Aorta (tissue), 5 donors: ENCODE results near the gene RIT2. TPM values are rescaled to one million over a fixed set of nuclear protein-coding genes. Genes with fewer than 3 reads are reported as not detected.
"Not testable (repeated sequence)": the region's sequence is repeated elsewhere in the genome, so short reads cannot be mapped to it uniquely, and the experiment has no call there.

Experiments used
- ATAC-seq: fragments of 200-7000 bp; cut with Tn5 transposase; one replicate; pipeline ENCODE4 v1.9.1; 2022; ENCODE audit warnings: moderate library complexity; ENCODE audit not compliant: low FRiP score
- DNase-seq, 2 donors: peaks; one replicate each; pipeline ENCODE4 v3.0.0-alpha.2; 2020
- H3K27ac ChIP-seq, 2 donors: one replicate each; pipeline ENCODE4 v1.5.1; 2013; ENCODE audit warnings: low read length in 2 of 2, mild to moderate bottlenecking in 2 of 2, moderate library complexity in 2 of 2, control low read depth in 1 of 2, inconsistent platforms in 1 of 2, low read depth in 1 of 2
- H3K27me3 ChIP-seq, 2 donors: one replicate each; pipeline ENCODE4 v1.6.1; 2013; ENCODE audit warnings: control low read depth in 1 of 2, low read length in 1 of 2, mild to moderate bottlenecking in 1 of 2, moderate library complexity in 1 of 2; ENCODE audit not compliant: insufficient read depth in 2 of 2, control insufficient read depth in 1 of 2
- H3K36me3 ChIP-seq, 2 donors: one replicate each; pipeline ENCODE4 v1.6.1; 2013; ENCODE audit warnings: control low read depth in 1 of 2, low read length in 1 of 2, mild to moderate bottlenecking in 1 of 2; ENCODE audit not compliant: insufficient read depth in 2 of 2, control insufficient read depth in 1 of 2
- H3K4me1 ChIP-seq, 2 donors: one replicate each; pipeline ENCODE4 v1.6.1; 2013; ENCODE audit warnings: low read length in 2 of 2, control low read depth in 1 of 2, mild to moderate bottlenecking in 1 of 2, moderate library complexity in 1 of 2; ENCODE audit not compliant: insufficient read depth in 2 of 2, control insufficient read depth in 1 of 2
- H3K4me3 ChIP-seq, 2 donors: one replicate each; pipeline ENCODE4 v1.5.1; 2013; ENCODE audit warnings: low read length in 2 of 2, control low read depth in 1 of 2, mild to moderate bottlenecking in 1 of 2
- H3K9me3 ChIP-seq: one replicate; pipeline ENCODE4 v1.6.1; 2013; ENCODE audit warnings: mild to moderate bottlenecking, low read length; ENCODE audit not compliant: control insufficient read depth
- WGBS, 2 donors: extraction: QIAGEN DNeasy Blood & Tissue Kit; methylation state at CpG; one replicate each; pipeline ENCODE4 v1.1.7; 2013; 5-methylcytosine and 5-hydroxymethylcytosine counted together
- intact Hi-C, 2 donors: fragments of 100-400 bp; cut with DNase I; formaldehyde crosslinking; loops; one replicate each; pipeline versions ENCODE4 v1.14.2 to v1.15.0; 2022
- polyA plus RNA-seq, 2 donors: library from polyadenylated mRNA; stranded (reverse); fragments of 200-250 nt; gene quantifications; one replicate each; pipeline ENCODE4 v1.2.3, GENCODE V29; 2013
- total RNA-seq, 2 donors: library from RNA; stranded (reverse); fragmentation: NEBNext Ultra II Directional; extraction: Animal tissue kit (Norgen Biotek cat#: 25700); gene quantifications; one replicate each; pipeline ENCODE4 v1.2.1, GENCODE V29; 2021
- donor health status: healthy with polysubstance abuse.
- donor health status: Bipolar disorder and iron deficiency.
- donor health status: DM: no; HTN: no; CAD: no.
- donor health status: DM: no; HTN: no; CAD: no.
- donor health status: DM: yes; HTN: yes; CAD: no.

RIT2 gene
- total and polyA plus RNA-seq, 4 donors = 2.9 TPM; not detected in 3

- H3K9me3 ChIP-seq, ATAC-seq, H3K36me3 ChIP-seq, H3K27me3 ChIP-seq, H3K27ac ChIP-seq, DNase-seq, H3K4me1 ChIP-seq, intact Hi-C loops, H3K4me3 ChIP-seq: not testable (repeated sequence)
- 37 to 53% methylated on average over 2 of the region's 2 CpGs for WGBS, 2 donors
Observed at GRCh38 chr18:42741299-42741698, 374.2 kb downstream of the RIT2 start.

- Histone ChIP-seq H3K36me3 (no peaks in the 10 kb centered on the region), H3K9me3 (no peaks in the 10 kb centered on the region), H3K4me1 (no peaks in the 10 kb centered on the region), H3K27me3 (no peaks in the 10 kb centered on the region), H3K27ac (no peak overlapping the region), H3K4me3 (no peak overlapping the region)
- no peak for DNase-seq
- no peak for ATAC-seq
- intact Hi-C loops = no loop called here
- 72 to 80% methylated on average over 1 of the region's 1 CpG for WGBS, 2 donors
Observed at GRCh38 chr18:42736074-42736473, 379.4 kb downstream of the RIT2 start.

GRCh38 chr18:42734520-42734919, 381.0 kb downstream of the RIT2 start:
- no peaks in the 10 kb centered on the region for H3K4me1 ChIP-seq

GRCh38 chr18:42730272-42730671, 385.2 kb downstream of the RIT2 start:
- ATAC-seq = no peak
- H3K36me3 ChIP-seq = no peaks in the 10 kb centered on the region
- WGBS, 2 donors = 57 to 64% methylated on average over 1 of the region's 1 CpG
- no peaks in the 10 kb centered on the region for H3K27me3 ChIP-seq
- H3K4me1 ChIP-seq = no peaks in the 10 kb centered on the region
- no peak overlapping the region for H3K27ac ChIP-seq
- DNase-seq = no peak
- intact Hi-C loops = no loop called here
- no peaks in the 10 kb centered on the region for H3K9me3 ChIP-seq
- H3K4me3 ChIP-seq = no peak overlapping the region

More at GRCh38 chr18:42734520-42734919, 381.0 kb downstream of the RIT2 start:
- no peaks in the 10 kb centered on the region for H3K27me3 ChIP-seq
- H3K27ac ChIP-seq = no peak overlapping the region
- ATAC-seq = no peak
- H3K4me3 ChIP-seq = no peak overlapping the region
- intact Hi-C loops = no loop called here
- no peaks in the 10 kb centered on the region for H3K9me3 ChIP-seq
- DNase-seq = no peak
- 84 to 86% methylated on average over 3 of the region's 3 CpGs for WGBS, 2 donors
- no peaks in the 10 kb centered on the region for H3K36me3 ChIP-seq

- no peaks in the 10 kb centered on the region for H3K4me1 ChIP-seq
- no peak overlapping the region for H3K27ac ChIP-seq
- no peaks in the 10 kb centered on the region for H3K27me3 ChIP-seq
- H3K4me3 ChIP-seq = no peak overlapping the region
- ATAC-seq = peak; percentile 33
- intact Hi-C loops = no loop called here
- no peaks in the 10 kb centered on the region for H3K36me3 ChIP-seq
- no peaks in the 10 kb centered on the region for H3K9me3 ChIP-seq
- 71 to 79% methylated on average over 6 of the region's 6 CpGs for WGBS, 2 donors
- no peak for DNase-seq
Observed at GRCh38 chr18:42719221-42719620, 396.3 kb downstream of the RIT2 start.

GRCh38 chr18:42712065-42712464, 403.4 kb downstream of the RIT2 start:
- H3K27me3 ChIP-seq = no peaks in the 10 kb centered on the region
- intact Hi-C loops = no loop called here
- 24 to 42% methylated on average over 1 of the region's 1 CpG for WGBS, 2 donors

GRCh38 chr18:42707080-42707479, 408.4 kb downstream of the RIT2 start:
- Histone ChIP-seq H3K27ac (no peak overlapping the region), H3K4me1 (no peaks in the 10 kb centered on the region), H3K27me3 (no peaks in the 10 kb centered on the region), H3K36me3 (no peaks in the 10 kb centered on the region), H3K4me3 (no peak overlapping the region), H3K9me3 (no peaks in the 10 kb centered on the region)
- WGBS, 2 donors = 66 to 82% methylated on average over 1 of the region's 1 CpG
- DNase-seq = no peak
- ATAC-seq = no peak
- intact Hi-C loops = no loop called here

More at GRCh38 chr18:42712065-42712464, 403.4 kb downstream of the RIT2 start:
- Histone ChIP-seq H3K36me3 (no peaks in the 10 kb centered on the region), H3K4me1 (no peaks in the 10 kb centered on the region), H3K4me3 (no peak overlapping the region), H3K9me3 (no peaks in the 10 kb centered on the region), H3K27ac (no peak overlapping the region)
- ATAC-seq = no peak
- no peak for DNase-seq

- H3K4me1 ChIP-seq = no peaks in the 10 kb centered on the region
- DNase-seq (peak in 1 of 2 donors; percentile 25), ATAC-seq (no peak)
- H3K9me3 ChIP-seq = no peaks in the 10 kb centered on the region
- H3K27ac ChIP-seq = no peak overlapping the region
- H3K36me3 ChIP-seq = no peaks in the 10 kb centered on the region
- intact Hi-C loops = no loop called here
- whole genome bisulfite sequencing, 2 donors = 44 to 47% methylated on average over 8 of the region's 8 CpGs
- no peaks in the 10 kb centered on the region for H3K27me3 ChIP-seq
- H3K4me3 ChIP-seq = no peak overlapping the region
Observed at GRCh38 chr18:42706618-42707017, 408.9 kb downstream of the RIT2 start.

GRCh38 chr18:42706029-42706608, 409.4 kb downstream of the RIT2 start:
- WGBS, 2 donors = 64 to 71% methylated on average over 4 of the region's 4 CpGs
- Histone ChIP-seq H3K9me3 (no peaks in the 10 kb centered on the region), H3K27ac (no peak overlapping the region), H3K27me3 (no peaks in the 10 kb centered on the region), H3K4me1 (no peaks in the 10 kb centered on the region), H3K36me3 (no peaks in the 10 kb centered on the region), H3K4me3 (no peak overlapping the region)
- ATAC-seq (no peak), DNase-seq (no peak)
- intact Hi-C loops = no loop called here
